Left colon (tissue), 2 donors: ENCODE data around the gene HDAC10. TPM values are rescaled to one million over a fixed set of nuclear protein-coding genes. Genes with fewer than 3 reads are reported as not detected.

Experiments
- ATAC-seq: fragments of 200-7000 bp; cut with Tn5 transposase; one replicate; pipeline ENCODE4 v1.9.1; 2020; ENCODE audit warnings: mild to moderate bottlenecking, moderate library complexity
- DNase-seq, 2 donors: peaks; one replicate each; pipeline ENCODE4 v3.0.0-alpha.2; 2020
- intact Hi-C, 2 donors: fragments of 100-400 bp; cut with DNase I in 1 of 2; cut with micrococcal nuclease in 1 of 2; formaldehyde crosslinking; loops; one replicate each; pipeline versions ENCODE4 v1.11.2 to v1.14.0; 2022; cut with DNase I, micrococcal nuclease
- total RNA-seq, 2 donors: library from RNA; stranded (reverse); fragmentation: NEBNext Ultra II Directional; extraction: Animal tissue kit (Norgen Biotek cat#: 25700); gene quantifications; one replicate each; pipeline ENCODE4 v1.2.1, GENCODE V29; 2021
- donor health status: DM: no; HTN: no; CAD: no.
- donor health status: DM: yes; HTN: yes; CAD: no.

The HDAC10 gene
- total RNA-seq, 2 donors from 2014 or later = 48.3 to 49.2 TPM

GRCh38 chr22:50260801-50261614 lies 9.9 kb upstream of the HDAC10 start:
- peak; percentile 21 for ATAC-seq
- DNase-seq = no peak
- intact Hi-C loops = no loop called here

DNA sequence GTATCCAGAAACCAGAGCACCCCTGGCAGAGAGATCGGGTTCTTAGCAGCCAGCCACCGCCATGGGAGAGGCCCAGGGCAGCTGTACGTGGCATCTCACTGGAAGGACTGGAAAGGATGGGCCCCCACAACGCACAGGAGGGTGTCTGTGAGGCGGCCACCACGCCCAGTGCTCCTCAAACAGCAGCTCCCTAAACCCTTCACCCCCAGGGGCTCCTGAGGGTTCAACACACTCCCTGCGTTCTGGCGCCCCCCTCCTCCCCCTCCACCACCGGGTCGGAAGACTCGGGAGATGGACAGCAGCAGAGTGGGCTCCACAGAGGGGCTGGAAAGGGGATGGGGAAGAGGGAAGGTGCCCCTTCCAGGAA lies 9.4 kb upstream of the HDAC10 start:
- intact Hi-C loops = no loop called here
- no peak for DNase-seq
- ATAC-seq = no peak

DNA sequence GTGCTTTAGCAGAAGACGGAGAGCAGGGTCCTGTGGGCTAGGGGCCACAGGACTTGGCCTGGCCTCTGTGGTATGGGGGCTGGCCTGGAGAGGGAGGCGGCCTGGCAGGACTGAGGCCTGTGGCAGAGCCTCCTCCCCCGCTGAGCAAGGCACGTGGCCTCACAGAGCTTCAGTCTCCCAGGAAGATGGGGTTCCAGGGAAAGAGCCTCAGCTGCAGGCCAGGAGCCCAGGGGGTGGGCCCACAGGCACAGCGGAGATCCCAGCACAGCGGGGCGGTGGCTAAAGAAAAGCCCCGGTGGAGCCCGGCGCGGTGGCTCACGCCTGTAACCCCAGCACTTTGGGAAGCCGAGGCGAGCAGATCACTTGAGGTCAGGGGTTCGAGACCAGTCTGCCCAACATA lies 8.2 kb upstream of the HDAC10 start:
- ATAC-seq (no peak), DNase-seq (no peak)
- intact Hi-C loops = no loop called here

DNA sequence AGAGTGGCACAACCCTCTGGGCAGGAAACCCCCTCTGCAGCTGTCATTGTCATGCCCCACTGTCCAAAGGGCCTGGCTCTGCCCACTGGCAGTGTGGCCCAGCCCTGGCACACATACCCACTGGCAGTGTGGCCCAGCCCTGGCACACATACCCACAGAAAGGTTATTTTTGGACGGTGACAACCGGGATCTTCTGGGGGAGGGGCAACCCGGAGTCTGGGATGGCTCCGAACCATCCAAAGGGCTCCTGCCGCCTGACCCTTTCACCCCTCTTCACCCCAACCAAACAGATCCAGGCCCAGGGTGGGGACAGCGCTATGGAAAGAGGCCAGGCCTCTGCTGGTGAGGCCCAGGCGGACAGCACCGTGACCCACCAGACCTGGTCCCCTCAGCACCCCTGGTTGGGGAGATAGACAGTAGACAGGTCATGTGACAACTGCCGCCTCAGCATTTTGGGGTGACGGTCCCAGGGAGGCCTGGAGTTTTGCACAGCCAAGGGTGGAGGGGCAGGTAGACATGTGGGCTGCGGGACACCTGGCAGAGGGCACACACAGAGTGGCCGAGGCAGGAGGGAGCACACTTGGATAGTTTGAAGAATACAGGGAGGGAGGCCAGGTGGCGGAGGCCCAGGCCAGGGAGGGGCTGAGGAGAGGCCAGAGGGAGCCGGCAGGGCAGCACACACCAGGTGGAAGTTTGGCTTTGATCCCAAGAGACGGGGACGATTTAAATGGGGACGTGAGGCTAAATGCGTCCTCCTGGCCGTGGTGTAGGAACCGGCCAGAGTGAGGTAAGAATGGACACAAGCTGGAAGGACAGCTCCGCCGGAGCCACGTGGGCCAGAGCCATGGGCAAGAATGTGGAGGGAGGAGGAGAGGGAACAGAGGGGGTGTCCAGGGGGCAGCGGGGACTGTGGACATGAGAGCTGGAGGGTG lies 7.6 kb upstream of the HDAC10 start:
- no peak for ATAC-seq
- DNase-seq = no peak
- intact Hi-C loops = no loop called here

GRCh38 chr22:50257451-50258360 lies 6.6 kb upstream of the HDAC10 start:
- ATAC-seq = peak; percentile 44
- intact Hi-C loops = no loop called here
- DNase-seq = no peak

DNA sequence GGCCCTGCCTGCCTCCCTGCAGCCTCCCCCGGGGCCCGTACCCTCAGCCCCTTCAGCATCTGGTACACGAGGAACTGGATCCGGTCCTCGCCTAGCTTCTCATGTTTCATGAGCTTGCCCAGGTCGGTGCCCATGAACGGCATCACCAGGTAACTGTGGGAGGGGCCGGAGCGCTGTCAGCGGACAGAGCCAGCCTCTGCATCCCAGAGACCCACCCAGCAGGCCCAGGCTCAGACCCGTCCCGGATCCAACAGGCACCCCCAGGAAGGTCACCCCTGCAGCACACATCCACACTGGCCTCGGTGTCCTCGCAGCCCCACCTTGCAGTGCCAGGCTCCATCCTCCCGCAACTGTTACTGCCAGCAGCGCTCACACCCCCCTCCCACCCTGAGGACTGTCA lies 6.0 kb upstream of the HDAC10 start:
- ATAC-seq = no peak
- no peak for DNase-seq
- intact Hi-C loops = no loop called here

DNA sequence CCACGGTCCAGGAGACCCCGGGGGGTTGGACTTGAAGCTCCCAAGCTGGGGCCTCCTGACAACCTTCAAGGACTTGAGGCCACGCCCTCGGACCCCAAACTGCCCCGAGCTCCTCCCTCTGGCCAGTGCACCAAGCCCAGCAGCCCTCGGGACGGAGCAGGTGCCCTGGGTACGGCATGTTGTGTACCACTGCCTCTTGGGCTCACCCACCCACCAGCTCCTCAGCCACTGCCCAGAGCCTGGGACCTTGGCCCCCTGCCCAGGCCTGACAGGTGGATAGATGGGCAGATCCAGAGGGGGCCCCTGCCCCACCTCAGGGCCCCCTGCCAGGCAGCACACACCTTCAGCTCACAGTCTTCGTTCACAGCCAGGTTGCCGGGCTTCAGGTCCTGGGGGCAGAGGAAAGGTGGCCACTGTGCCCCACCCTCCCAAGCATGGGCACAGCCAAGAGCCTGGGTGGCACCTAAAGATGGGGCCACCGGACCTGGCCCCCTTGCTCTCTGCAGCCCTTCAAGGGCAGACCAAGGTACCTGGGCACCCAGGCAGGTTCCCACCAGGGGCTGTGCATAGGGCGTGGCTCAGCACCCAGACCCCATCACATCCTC lies 5.3 kb upstream of the HDAC10 start:
- intact Hi-C loops = no loop called here
- DNase-seq (no peak), ATAC-seq (no peak)

DNA sequence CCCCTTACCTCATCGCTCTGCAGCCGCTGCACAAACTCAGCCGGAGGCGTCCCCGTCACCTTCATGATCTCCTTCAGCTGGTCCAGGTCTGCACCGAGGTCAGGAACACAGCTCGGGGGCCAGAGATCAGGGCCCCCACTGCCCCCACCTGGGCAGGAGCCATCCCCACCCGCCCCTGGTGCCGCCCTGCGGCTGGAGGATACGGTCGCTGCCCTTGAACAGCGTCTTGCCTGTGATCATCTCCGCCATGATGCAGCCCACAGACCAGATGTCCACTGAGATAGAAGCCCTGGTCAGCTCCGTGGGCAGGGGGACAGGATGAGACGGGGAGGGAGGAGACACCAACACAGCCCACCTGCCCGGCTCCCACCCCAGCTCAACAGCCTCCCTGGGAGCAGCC lies 4.5 kb upstream of the HDAC10 start:
- ATAC-seq = no peak
- DNase-seq = no peak
- intact Hi-C loops = no loop called here

GRCh38 chr22:50255099-50255498 lies 4.0 kb upstream of the HDAC10 start:
- intact Hi-C loops = no loop called here

GRCh38 chr22:50253941-50254340 lies 2.9 kb upstream of the HDAC10 start:
- no peak for DNase-seq
- intact Hi-C loops = loop anchor here in 1 of 2 donors (5.0 kb wide), 1 partner anchor 88 kb away; the partner anchor contains the start of gene PPP6R2
- no peak for ATAC-seq

More at GRCh38 chr22:50255099-50255498, 4.0 kb upstream of the HDAC10 start:
- no peak for DNase-seq
- no peak for ATAC-seq

DNA sequence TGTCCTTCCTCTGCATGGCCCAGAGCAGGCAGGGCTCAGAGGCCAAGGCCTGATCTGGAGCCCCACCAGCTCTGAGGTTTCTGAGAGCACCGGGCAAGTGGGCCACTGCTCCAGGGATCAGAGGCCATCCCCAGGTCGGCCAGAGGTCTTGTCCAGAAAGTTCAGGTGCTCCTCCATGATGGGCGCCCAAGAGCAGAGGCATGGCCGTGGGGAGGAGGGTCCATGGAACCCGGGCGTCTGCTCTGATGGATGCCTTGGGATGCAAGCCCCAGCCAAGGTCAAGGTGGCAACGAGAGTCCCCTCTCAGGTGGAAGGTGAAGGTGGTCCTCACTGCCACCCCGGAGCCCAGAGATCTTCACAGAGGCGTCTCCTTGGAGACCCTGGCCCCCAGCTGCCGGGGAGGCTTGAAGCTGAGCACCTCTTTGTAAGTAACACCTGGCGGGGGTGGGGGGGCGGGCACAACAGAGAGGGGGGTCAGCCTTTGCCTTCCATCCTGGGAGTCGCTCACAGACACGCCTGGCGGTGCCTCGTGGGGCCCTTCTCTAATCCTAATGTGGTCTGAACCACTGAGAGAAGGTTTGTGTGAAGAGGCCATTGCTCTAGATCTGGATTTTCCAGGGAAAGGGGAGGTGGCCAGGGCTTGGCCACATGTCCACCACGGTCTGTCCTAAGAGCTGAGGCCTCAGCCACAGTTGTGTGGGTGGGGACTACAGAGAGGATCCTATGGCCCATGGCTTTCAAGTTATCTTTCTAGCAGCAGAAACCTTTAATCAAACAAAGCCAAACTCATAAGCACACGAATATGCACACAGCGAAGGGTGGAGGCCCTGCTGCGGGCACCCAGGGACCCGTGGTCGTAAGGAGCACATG lies 2.2 kb upstream of the HDAC10 start:
- intact Hi-C loops = loop anchor here in 1 of 2 donors (5.0 kb wide), 1 partner anchor 89 kb away; the partner anchor contains the start of gene PPP6R2
- ATAC-seq (no peak), DNase-seq (no peak)

DNA sequence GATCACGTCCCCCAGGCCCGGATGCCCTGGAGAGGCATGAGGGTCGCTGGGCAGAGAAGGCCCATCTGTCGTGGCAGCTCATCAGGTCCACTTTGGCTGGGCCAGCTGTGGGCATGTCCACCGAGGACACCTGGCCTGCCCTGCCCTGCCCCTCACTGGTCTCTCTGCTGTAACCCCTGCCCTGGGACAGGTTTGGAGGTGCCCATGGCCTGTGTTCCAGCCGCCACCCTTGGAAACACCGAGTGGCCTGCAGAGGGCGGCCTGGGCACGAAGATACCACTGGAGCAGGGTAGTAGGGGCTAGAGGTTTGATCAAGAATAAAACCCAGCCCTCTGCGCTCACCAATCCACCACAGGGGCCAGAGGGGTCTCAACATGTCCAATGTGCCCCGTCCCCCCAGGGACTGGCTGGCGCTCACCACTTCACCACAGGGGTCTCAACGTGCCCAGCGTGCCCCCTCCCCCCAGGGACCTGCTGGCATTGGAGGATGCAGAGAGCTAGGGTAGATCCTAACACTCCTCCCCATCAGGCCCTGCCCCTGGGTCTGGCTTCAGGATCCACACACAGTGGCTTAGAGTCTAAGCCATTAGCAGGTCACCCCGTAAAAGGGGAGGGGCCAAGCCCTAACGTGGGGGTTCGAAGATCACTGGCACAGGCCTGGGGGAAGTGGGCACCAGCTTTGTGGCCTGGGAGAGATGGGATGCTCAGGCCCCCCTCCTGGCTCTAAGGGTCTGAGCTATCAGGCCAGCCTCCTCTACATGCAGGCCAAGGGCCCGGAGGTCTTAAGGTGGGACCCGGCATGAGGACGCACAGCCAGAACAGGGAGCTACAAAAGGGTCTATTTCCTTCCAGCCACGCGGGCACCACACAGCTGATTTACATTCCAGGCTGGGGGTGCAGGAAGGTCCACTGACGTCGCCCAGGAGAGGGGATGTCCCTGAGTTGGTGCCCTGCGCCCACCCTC lies 1.3 kb upstream of the HDAC10 start:
- intact Hi-C loops = loop anchor here in 1 of 2 donors (5.0 kb wide), 1 partner anchor 90 kb away; the partner anchor contains the start of gene PPP6R2
- peak; percentile 65 for ATAC-seq
- peak; percentile 78 to 86 for DNase-seq

DNA sequence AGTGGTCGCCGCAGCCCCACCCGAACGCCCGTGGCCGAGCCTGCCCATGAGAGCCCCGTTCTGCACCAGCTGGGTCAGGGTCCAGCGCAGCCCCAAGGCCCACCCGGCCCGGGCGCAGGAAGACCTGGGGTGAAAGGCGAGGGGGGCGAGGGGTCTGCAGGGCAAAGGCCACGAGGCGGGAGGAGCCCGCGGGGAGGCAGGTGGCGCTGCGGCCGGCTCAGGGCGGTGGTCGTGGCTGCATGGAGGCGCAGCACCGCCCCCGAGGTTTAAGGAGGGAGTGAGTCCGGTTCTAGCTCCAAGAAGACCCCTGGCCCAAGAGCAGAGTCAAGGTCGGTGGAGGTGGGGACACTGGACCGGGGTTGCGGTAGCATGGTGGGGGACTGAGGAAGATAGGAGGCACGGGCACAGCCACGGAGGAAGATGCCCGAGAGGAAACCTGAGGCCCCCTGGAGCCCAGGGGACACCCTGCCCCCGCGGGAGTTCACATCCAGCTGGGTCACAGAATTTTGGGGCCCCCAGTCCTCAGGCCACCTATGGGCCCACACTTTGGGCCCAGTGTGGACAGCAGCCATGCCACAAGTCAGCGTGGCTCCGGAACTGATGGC lies 514 bp upstream of the HDAC10 start:
- intact Hi-C loops = loop anchor here in 1 of 2 donors (5.0 kb wide), 1 partner anchor 91 kb away; the partner anchor contains the start of gene PPP6R2
- peak; percentile 10 for ATAC-seq
- DNase-seq = no peak

DNA sequence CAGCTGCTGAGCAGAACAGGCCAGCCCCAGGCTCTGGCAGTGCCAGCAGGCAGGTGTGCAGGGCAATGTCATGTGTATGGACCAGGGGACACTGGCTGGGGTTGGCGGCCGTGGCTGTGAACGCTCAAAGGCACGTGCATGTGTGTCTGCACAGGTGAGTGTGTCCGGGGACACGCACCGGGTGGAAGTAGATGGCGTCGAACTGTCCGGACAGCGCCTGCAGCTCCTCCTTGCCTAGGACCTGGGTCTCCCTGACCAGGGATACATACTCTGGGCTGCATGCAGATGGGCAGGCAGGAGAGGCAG lies 863 bp downstream of the HDAC10 start:
- ATAC-seq (no peak), DNase-seq (no peak)
- intact Hi-C loops = loop anchor here in 1 of 2 donors (5.0 kb wide), 1 partner anchor 92 kb away; the partner anchor contains the start of gene PPP6R2

- intact Hi-C loops = loop anchor here in 1 of 2 donors (5.0 kb wide), 1 partner anchor 93 kb away; the partner anchor contains the start of gene PPP6R2
- DNase-seq = no peak
Measured at GRCh38 chr22:50249341-50250248, 1.5 kb downstream of the HDAC10 start.

More at GRCh38 chr22:50249341-50250248, 1.5 kb downstream of the HDAC10 start:
- no peak for ATAC-seq
